GM12874 (cell line): ENCODE results near the gene CNTNAP2.

Experiments used
- CTCF ChIP-seq: IDR thresholded peaks from 2 replicates; pipeline ENCODE4 v1.5.1; 2011; ENCODE audit warnings: low read depth, mild to moderate bottlenecking, control low read depth, low read length, moderate library complexity; ENCODE audit not compliant: insufficient read depth

Gene CNTNAP2

GRCh38 chr7:147305827-147306226, 1189.2 kb downstream of the CNTNAP2 start:
- TF ChIP-seq CTCF = no peak

GRCh38 chr7:147308539-147308938, 1191.9 kb downstream of the CNTNAP2 start:
- no peak for TF ChIP-seq CTCF

- TF ChIP-seq CTCF = no peak
These were observed 1194.7 kb downstream of the CNTNAP2 start for GRCh38 chr7:147311336-147311735.

- no peak for TF ChIP-seq CTCF
These were observed 1204.9 kb downstream of the CNTNAP2 start for GRCh38 chr7:147321504-147321903.

GRCh38 chr7:147332988-147333387, 1216.4 kb downstream of the CNTNAP2 start:
- no peak for TF ChIP-seq CTCF

GRCh38 chr7:147363101-147363500, 1246.5 kb downstream of the CNTNAP2 start:
- TF ChIP-seq CTCF = no peak

- TF ChIP-seq CTCF = no peak
These were observed 1259.6 kb downstream of the CNTNAP2 start for GRCh38 chr7:147376192-147376591.

- no peak for TF ChIP-seq CTCF
These were observed 1264.3 kb downstream of the CNTNAP2 start for GRCh38 chr7:147380926-147381325.
